HCT116 (cell line): ENCODE measurements around the gene SAC3D1.

Experiments used
- CTCF ChIP-seq, 3 experiments: fragments of 200-600 bp in 1 of 3; sonication (generic) in 1 of 3; IDR thresholded peaks in 2 of 3; conservative IDR thresholded peaks in 1 of 3; 2 replicates each; pipeline ENCODE4 v1.5.1; 2012 to 2017; ENCODE audit warnings: low read depth in 2 of 3, low read length in 2 of 3, antibody characterized with exemption in 1 of 3, borderline replicate concordance in 1 of 3, control low read depth in 1 of 3, mild to moderate bottlenecking in 1 of 3, mixed read lengths in 1 of 3, mixed run types in 1 of 3, moderate library complexity in 1 of 3; ENCODE audit not compliant: insufficient read depth in 1 of 3
- EZH2 ChIP-seq: fragments of 200-600 bp; sonication (generic); IDR thresholded peaks from 2 replicates; pipeline ENCODE4 v1.6.1; 2017; ENCODE audit warnings: antibody characterized with exemption, mixed run types
- EZH2phosphoT487 ChIP-seq: fragments of 200-600 bp; IDR thresholded peaks from 2 replicates; pipeline ENCODE4 v1.6.1; 2018; ENCODE audit warnings: antibody characterized with exemption, borderline replicate concordance
- JUND ChIP-seq: IDR thresholded peaks from 2 replicates; pipeline ENCODE4 v1.6.1; 2012
- POLR2A ChIP-seq: IDR thresholded peaks from 2 replicates; pipeline ENCODE4 v1.7.0; 2011; ENCODE audit warnings: borderline replicate concordance; ENCODE audit not compliant: insufficient read depth, insufficient read length; ENCODE audit errors: extremely low read depth
- RAD21 ChIP-seq: IDR thresholded peaks from 2 replicates; pipeline ENCODE4 v1.6.1; 2012; ENCODE audit warnings: low read depth, mild to moderate bottlenecking
- SIN3A ChIP-seq: IDR thresholded peaks from 2 replicates; pipeline ENCODE4 v1.6.1; 2012; ENCODE audit warnings: low read depth
- SRF ChIP-seq: IDR thresholded peaks from 2 replicates; pipeline ENCODE4 v1.6.1; 2012; ENCODE audit warnings: low read depth
- TCF7L2 ChIP-seq: IDR thresholded peaks from 2 replicates; pipeline ENCODE4 v1.7.0; 2011; ENCODE audit warnings: borderline replicate concordance, inconsistent platforms; ENCODE audit not compliant: insufficient read depth, insufficient read length; ENCODE audit errors: extremely low read depth
- YY1 ChIP-seq: IDR thresholded peaks from 2 replicates; pipeline ENCODE4 v1.6.1; 2011; ENCODE audit warnings: low read length, low read depth, moderate library complexity, mild to moderate bottlenecking; ENCODE audit not compliant: insufficient replicate concordance; ENCODE audit errors: extremely low read depth
- ZFX ChIP-seq: fragments of 450-650 bp; IDR thresholded peaks from 2 replicates; pipeline ENCODE4 v1.6.1; 2017
- ZNF274 ChIP-seq: fragments of 200-500 bp; sonication (Bioruptor generic); IDR thresholded peaks from 2 replicates; pipeline ENCODE4 v1.6.1; 2014; ENCODE audit warnings: mild to moderate bottlenecking, low read depth, low read length, inconsistent platforms

GRCh38 chr11:65045061-65045460, 4.1 kb downstream of the SAC3D1 start:
- no peak for TF ChIP-seq CTCF (IDR thresholded peaks at IDR 0.05 in 2 of 3, conservative IDR thresholded peaks at IDR 0.05 in 1 of 3; ENCODE audit: borderline replicate concordance in 1 of 3, insufficient read depth in 1 of 3, low read depth in 2 of 3, low read length in 2 of 3)
- TF ChIP-seq ZNF274 = no peak
- TF ChIP-seq ZFX = no peak
- no peak for TF ChIP-seq TCF7L2
- no peak for TF ChIP-seq POLR2A
- TF ChIP-seq JUND = no peak
- TF ChIP-seq RAD21 = no peak
- no peak for TF ChIP-seq SIN3A
- TF ChIP-seq YY1 = no peak
- TF ChIP-seq EZH2phosphoT487 = no peak
- no peak for TF ChIP-seq SRF
- no peak for TF ChIP-seq EZH2
